T-helper 22 cell (primary cell): ENCODE data around the gene TDRD1.

Source experiments
- DNase-seq: peaks from one replicate; pipeline ENCODE4 v3.0.0-alpha.2; 2020; ENCODE audit warnings: low read depth

Gene TDRD1

DNA sequence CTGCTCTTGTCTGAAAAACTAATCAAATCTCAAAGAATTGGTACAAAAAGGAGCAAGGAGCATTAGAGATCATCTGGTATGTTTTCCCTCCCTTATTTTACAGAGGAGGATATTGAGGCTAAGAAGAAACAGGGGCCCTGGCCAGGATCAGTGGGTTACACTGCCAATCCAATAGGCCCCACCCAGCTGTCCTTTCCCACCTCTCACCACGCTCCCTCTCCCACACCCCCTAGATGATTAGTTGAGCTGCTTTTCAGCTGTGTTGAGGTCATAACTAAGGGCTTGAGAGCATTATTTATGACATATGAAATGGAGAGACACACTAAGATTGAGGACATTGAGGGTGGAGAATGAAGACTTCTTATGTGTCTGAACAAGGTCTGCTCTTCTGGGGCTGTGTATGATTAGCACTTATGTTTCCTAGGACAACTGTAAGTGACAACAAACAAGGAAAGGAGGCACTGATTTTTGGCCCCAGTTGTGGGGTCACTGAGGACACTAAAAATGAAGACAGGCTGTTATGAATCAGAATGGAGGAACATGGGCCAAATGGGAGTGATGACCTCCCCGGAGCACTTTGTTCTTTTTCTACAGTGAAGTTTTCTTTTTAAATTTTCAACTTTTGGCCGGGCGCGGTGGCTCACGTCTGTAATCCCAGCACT lies 86.4 kb downstream of the TDRD1 start:
- DNase-seq = no peak

DNA sequence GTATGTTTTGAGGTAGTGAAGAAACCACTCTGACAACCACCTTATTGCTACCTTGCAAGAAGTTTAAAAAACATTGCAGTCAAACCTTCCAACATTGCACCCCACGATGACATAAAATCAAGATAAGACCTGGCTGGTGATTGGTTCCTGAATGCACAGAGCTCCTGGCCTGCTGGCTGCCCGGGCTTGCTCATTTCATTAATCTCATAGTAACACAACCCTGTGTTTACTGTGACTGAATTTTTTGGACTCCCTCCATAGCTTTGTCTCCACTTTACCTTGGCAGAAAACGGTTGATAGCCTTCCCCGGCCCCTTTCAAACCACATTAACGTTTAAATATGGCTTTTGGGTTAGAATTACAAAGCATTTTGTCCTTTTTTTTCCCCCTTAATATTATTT lies 87.4 kb downstream of the TDRD1 start:
- no peak for DNase-seq

DNA sequence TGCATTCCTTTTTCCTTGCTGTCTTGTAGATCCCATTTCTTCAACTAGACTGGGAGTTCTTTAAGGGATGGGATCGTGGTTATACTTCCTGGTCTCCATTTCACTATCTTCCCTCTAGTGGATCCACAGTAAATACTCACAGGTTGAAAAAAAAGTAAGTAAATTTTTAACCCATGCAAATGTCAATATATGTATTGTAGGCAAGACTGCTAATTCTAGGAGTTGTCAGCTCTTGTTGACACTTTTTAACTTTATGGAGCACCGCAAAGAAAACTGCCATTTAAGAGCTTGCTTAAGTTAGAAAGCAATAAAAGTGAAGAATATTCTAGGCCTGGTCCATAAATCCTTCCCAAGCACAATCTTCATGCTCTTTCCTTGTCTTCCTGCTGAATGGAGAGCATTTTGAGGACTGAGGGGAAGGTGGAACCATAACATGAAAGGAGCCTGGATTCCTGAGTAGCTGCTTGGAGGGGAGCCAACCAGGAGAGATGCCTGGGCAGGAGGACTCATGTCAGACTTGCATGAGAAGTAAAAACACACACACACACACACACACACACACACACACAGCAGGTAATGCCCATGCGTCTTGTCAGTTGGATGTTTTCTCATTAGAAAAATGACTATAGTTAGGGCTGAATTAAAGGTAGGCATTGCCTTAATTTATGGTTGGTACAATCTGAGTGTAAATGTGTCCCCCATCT lies 92.1 kb downstream of the TDRD1 start:
- DNase-seq = no peak

DNA sequence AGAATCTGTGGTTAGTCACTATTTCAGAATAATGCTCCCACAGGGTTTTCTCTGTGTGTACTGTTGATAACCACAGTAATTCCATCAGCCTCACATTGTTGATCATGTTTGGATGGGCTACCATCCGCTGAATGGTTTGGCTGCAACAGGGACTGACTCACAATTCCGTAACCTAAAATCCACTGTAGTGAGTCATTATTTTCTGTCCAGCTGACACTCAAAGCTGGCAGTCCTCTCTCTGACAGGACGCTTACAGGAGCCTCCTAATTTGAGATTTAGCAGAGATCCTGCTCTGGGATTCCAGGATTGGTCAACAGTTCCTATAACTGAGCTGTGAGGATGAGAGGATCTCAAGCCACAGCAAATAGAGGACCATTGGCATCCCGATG lies 92.6 kb downstream of the TDRD1 start:
- no peak for DNase-seq

DNA sequence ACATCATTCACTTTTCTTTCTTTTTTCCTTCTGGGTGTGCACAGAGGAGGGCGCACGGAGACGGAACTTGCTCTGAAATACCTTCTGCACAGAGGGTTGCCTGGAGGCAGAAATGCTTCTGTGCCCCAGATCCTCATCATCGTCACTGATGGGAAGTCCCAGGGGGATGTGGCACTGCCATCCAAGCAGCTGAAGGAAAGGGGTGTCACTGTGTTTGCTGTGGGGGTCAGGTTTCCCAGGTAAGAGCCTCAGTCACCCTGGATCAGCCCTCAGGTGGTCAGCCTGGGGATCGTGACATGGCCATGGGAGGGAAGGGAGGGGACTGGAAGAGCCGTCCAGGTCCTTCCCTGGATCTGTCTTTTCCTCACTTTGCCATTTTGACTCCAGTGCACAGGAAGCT lies 93.5 kb downstream of the TDRD1 start:
- no peak for DNase-seq

DNA sequence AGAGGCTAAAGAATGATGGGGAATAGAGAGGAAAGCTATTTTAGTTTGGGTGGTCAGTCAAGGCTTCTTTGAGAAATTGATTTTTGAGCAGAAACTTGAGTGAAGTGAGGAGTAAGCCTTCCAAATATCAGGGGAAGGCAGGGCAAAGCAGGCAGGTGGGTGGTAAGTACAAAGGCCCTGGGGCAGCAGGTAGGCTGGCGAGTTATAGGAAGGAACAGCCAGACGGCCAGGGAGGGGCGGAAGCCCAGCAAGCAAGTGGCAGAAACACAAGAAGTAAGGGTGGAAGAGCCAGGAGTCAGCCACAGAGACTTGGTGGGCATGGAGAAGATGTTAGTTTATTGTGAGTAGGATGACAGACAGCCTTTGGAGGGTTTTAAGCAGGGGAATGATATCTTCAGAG lies 94.8 kb downstream of the TDRD1 start:
- no peak for DNase-seq

DNA sequence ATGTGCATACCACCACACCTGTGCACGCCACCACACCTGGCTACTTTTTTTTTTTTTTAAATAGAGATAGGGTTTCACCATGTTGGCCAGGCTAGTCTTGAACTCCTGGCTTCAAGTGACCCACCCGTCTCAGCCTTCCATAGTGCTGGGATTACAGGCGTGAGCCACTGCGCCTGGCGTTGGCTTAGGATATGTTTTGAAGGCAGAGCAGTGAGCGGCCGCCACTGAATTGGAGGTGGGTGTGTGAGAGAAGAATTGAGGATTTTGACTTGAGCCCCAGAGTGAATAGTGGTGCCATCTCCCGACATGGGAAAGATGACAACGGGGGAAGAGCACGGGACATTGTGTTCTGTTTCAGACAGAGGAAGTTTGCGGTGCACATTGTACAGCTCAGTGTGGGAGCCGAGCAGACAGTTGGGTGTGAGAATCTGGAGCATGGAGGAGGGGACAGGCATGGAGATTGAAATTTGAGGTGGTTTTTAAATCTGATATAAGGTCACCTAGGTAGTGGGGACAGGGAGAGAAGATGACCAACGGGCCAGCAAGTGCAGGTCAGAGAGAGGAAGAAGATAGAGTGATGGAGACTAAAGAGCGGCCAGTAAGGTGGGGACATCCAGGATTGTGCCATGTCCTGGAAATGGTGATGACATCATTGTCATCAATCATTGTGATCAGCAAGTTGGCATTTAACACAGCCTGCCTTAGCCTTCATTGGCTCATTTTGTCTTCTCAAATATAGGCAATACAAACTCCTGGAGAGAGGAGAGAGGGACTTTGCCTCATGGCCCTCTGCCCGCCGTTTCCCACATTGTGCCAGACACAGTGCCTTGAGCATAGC lies 95.7 kb downstream of the TDRD1 start:
- no peak for DNase-seq

DNA sequence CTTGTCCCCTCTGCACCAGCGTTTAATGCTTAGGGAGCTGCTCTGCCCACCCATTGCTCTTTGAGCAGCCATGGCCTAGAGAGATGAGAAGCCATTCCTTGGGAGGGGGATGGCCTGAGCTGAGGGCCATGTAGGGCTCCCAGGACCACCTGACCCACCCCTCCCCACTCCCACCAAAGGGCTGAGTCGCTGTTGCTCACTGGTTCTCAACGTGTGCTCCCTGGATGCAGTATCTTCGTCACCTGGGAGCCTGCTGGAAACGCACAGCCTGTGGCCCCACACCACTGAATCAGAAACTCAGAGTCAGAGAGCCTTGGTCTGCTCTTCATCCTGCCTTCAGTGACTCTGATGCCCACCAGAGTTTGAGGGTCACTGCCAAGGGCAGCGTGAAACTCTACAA lies 96.9 kb downstream of the TDRD1 start:
- no peak for DNase-seq

DNA sequence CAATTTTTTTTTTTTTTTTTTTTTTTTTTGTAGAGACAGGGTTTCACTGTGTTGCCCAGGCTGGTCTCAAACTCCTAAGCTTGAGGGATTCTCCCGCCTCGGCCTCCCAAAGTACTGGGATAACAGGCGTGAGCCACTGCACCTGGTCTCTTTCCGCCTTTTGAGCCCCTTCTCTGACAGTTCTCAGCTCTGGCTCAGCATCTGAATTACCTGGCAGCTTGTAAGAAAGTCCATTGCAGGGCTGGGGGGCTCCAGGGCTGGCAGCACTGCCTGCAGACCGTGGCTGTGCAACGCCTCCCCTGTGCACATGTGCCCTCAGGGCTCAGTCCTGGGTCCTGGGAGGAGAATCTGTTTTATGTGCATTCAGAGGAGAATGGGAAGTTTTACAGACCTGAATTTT lies 97.5 kb downstream of the TDRD1 start:
- no peak for DNase-seq

DNA sequence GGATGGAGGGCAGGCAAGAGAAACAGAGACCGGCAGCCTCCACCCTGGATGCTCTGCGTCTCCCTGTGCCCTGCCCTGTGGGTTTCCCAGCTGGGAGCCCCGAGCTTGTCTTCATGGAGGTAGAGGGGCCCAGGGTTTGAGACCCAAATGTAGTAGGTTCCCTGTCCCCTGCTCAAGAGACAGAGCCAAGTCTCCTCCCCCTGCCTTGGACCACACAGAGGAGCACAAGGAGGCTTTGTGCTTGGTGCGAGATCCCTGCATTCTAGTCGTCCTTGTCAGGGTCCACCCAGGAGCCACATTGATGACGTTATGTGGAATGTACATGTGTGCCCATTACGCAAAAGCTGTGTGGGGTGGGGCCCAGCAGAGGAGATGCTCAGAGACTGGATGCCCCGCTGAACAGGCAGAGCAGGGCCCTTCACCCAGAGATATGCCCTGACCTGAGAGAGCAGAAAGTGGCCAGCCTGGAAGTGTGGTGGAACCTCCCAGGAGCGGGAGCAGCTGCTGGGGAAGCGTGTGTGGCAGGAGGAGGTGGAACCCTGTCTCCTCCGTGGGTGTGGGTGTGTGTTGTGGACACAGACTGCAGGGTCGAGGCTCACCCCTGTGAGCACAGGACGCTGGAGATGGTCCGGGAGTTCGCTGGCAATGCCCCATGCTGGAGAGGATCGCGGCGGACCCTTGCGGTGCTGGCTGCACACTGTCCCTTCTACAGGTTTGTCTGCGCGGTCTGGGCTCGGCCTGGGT lies 99.2 kb downstream of the TDRD1 start:
- DNase-seq = no peak

DNA sequence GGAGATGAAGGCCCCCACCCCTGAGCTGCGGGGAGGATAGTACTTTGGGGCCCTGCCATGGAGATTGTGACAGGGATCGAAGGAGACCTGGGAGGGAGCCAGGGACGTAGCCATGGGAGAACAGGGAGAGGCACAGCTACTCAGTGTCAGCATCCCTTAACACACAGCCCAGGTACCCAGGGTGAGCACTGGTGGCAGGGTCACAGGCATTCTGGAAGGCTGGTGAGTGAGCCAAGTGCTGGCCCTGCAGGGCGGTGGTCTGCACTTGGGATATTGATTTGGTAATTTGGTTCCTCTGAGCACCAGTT lies 99.7 kb downstream of the TDRD1 start:
- no peak for DNase-seq

DNA sequence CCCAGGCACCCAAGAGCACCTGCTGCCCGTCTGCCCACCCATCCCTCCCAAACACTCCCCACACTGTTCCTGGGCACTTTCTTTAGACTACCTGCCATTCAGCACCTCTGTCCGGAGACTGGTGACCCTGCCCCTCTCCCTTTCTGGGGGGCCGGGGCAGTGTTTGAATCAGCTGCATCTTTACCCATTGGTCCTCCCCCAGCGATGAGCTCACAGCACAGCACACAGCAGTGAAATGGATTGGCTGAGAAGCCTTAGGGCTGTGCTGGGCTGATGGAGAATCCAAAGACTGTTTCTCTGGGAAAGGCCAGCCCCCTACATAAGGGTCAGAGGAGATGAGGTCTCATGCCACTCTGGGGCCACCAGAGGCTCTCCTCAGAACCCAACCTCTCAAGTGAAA lies 100.1 kb downstream of the TDRD1 start:
- no peak for DNase-seq

DNA sequence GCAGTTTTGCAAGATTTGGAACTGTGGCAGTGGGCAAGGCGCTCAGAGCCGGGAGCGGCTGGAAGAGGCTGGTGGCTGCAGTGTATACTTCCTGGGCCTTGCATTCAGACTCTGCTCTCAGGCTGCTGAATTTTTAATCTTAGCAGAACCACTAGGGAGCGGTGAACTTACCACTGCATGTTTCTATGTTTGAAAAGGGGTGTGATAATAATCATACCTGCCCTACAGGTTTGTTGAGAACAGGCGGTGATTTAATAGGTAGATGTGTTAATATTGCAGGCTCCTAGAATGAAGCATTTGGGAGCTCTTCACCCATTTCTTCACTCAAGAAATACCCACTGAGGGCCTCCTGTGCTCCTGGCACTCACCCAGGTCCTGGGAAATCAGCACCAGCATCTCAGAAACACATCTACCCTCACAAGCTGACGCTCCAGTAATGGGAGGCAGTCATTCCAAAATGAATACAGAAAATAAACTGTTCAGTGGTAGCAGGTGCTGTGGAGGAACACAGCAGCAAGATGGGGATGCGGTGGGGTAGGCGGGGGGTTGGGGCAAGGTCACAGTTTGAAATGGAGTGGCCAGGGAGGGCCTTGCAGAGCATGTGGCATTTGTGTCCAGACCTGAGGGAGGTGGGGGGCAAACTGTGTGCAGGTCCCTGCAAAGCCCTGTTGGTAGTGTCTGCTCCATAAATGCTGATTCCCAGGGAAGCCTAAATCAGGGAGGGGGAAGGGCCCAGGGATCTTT lies 100.9 kb downstream of the TDRD1 start:
- no peak for DNase-seq

DNA sequence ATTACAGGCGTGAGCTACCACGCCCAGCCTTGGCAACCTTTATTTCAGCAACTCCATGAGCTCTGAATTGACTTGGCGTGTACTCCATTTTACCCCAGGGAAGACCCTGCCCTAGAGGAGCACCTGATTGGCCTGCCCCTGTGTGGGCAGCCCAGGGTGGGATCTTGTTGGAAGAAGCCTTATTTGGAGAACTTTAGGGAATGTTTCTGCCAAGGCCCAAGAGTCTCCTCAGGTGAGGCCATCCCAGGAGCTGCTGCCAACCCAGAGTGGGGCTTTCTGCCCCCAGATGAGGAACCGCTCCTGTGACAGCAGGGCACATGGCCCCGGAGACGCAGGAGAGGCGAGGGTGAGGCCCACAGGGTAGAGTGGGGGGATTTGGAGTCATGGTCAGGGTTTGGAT lies 101.9 kb downstream of the TDRD1 start:
- DNase-seq = no peak

DNA sequence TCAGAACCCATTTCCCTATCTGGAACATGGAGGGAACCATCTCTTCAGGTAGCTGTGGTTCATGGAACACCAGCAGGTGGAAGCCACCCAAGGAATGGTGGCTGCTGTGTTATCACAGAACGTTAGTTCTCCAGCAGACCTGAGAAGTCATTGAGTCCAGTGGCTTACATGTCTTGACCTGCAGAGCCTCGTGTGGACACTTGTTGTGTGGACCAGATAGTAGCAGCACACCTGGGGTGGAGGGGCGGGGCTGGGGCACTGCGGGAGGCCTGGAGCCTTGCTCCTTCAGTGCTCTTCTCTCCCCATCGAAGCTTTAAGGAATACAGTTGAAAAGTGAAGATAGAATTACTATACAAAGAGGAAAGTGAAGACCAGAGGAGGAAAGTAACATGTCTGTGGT lies 102.3 kb downstream of the TDRD1 start:
- no peak for DNase-seq
